OCI-LY3 (cell line): ENCODE results near the gene DNAJC18.

Experiments used
- H2AFZ ChIP-seq: fragments of 200-600, 300-600 bp; shearing (Covaris generic); 2 replicates; pipeline ENCODE4 v1.6.0; 2014; ENCODE audit warnings: antibody characterized with exemption, low read depth, low read length
- H3K27ac ChIP-seq: fragments of 200-600, 300-600 bp; sonication (generic); 2 replicates; pipeline ENCODE4 v1.5.1; 2014; ENCODE audit warnings: mild to moderate bottlenecking, low read length, moderate library complexity, mixed read lengths
- H3K27me3 ChIP-seq: fragments of 200-600, 300-600 bp; sonication (generic); 2 replicates; pipeline ENCODE4 v1.6.1; 2014; ENCODE audit warnings: low read depth, low read length, mixed read lengths
- H3K36me3 ChIP-seq: fragments of 200-600, 300-600 bp; sonication (generic); replicated peaks from 2 replicates; pipeline ENCODE3; 2014; ENCODE audit warnings: low read depth, low read length, mixed read lengths
- H3K4me1 ChIP-seq: fragments of 300-600, 200-600 bp; sonication (generic); 2 replicates; pipeline ENCODE4 v1.6.1; 2014; ENCODE audit warnings: low read length, mixed read lengths
- H3K4me2 ChIP-seq: fragments of 200-600, 300-600 bp; sonication (generic); 2 replicates; pipeline ENCODE4 v1.6.1; 2014; ENCODE audit warnings: low read length, mixed read lengths
- H3K4me3 ChIP-seq: fragments of 300-600, 200-600 bp; sonication (generic); 2 replicates; pipeline ENCODE4 v1.5.1; 2014; ENCODE audit warnings: antibody characterized with exemption, mild to moderate bottlenecking, low read length, moderate library complexity
- H3K79me2 ChIP-seq: fragments of 300-600, 200-600 bp; shearing (Covaris generic); 2 replicates; pipeline ENCODE4 v1.6.1; 2014; ENCODE audit warnings: mild to moderate bottlenecking, low read length, mixed read lengths
- H3K9ac ChIP-seq: fragments of 300-600, 200-600 bp; shearing (Covaris generic); 2 replicates; pipeline ENCODE4 v1.6.0; 2014; ENCODE audit warnings: mild to moderate bottlenecking, low read length, moderate library complexity
- H3K9me3 ChIP-seq: fragments of 200-600, 300-600 bp; shearing (Covaris generic); 2 replicates; pipeline ENCODE4 v1.6.1; 2014; ENCODE audit warnings: low read length, mixed read lengths; ENCODE audit not compliant: insufficient read depth
- H4K20me1 ChIP-seq: fragments of 200-600, 300-600 bp; sonication (generic); 2 replicates; pipeline ENCODE4 v1.6.1; 2016; ENCODE audit warnings: low read length, mixed read lengths; ENCODE audit not compliant: insufficient read depth
- CTCF ChIP-seq: fragments of 200-600, 300-600 bp; sonication (generic); IDR thresholded peaks from 2 replicates; pipeline ENCODE4 v1.5.1; 2014; ENCODE audit warnings: antibody characterized with exemption, low read length, low read depth
- EZH2phosphoT487 ChIP-seq: fragments of 200-600 bp; shearing (Covaris generic); IDR thresholded peaks from 2 replicates; pipeline ENCODE4 v1.6.1; 2018; ENCODE audit warnings: antibody characterized with exemption, mixed run types, low read depth

Gene DNAJC18

GRCh38 chr5:139454568-139455290 lies 15.4 kb upstream of the DNAJC18 start:
- H3K9ac ChIP-seq: no peak overlapping the region
- no peaks in the 10 kb centered on the region for H3K27me3 ChIP-seq
- no peak overlapping the region for H3K4me2 ChIP-seq
- H3K79me2 ChIP-seq: no peaks in the 10 kb centered on the region
- no peak for TF ChIP-seq EZH2phosphoT487
- TF ChIP-seq CTCF: no peak
- peaks cover 38% of the 10 kb centered on the region for H3K4me1 ChIP-seq
- H3K27ac ChIP-seq: peak overlapping the region; percentile 23; the same call in 1 of the 2 replicates
- no peaks in the 10 kb centered on the region for H3K36me3 ChIP-seq
- H3K4me3 ChIP-seq: no peak overlapping the region
- H3K9me3 ChIP-seq: no peaks in the 10 kb centered on the region
- no peaks in the 10 kb centered on the region for H4K20me1 ChIP-seq
- H2AFZ ChIP-seq: no peak overlapping the region

GRCh38 chr5:139453683-139454567 lies 14.6 kb upstream of the DNAJC18 start:
- no peak overlapping the region for H3K27ac ChIP-seq
- no peak overlapping the region for H3K9ac ChIP-seq
- H3K27me3 ChIP-seq: no peaks in the 10 kb centered on the region
- H2AFZ ChIP-seq: no peak overlapping the region
- H3K4me2 ChIP-seq: no peak overlapping the region
- H3K9me3 ChIP-seq: no peaks in the 10 kb centered on the region
- H3K36me3 ChIP-seq: no peaks in the 10 kb centered on the region
- TF ChIP-seq CTCF (no peak), EZH2phosphoT487 (no peak)
- H3K4me3 ChIP-seq: no peak overlapping the region
- no peaks in the 10 kb centered on the region for H3K79me2 ChIP-seq
- no peaks in the 10 kb centered on the region for H4K20me1 ChIP-seq
- H3K4me1 ChIP-seq: peaks cover 34% of the 10 kb centered on the region

GRCh38 chr5:139451878-139452660 lies 12.7 kb upstream of the DNAJC18 start:
- Histone ChIP-seq H3K4me3 (no peak overlapping the region), H2AFZ (no peak overlapping the region), H3K79me2 (no peaks in the 10 kb centered on the region), H3K27ac (no peak overlapping the region), H3K9ac (no peak overlapping the region), H3K9me3 (no peaks in the 10 kb centered on the region), H3K4me1 (peaks cover 38% of the 10 kb centered on the region), H4K20me1 (no peaks in the 10 kb centered on the region), H3K27me3 (no peaks in the 10 kb centered on the region), H3K4me2 (no peak overlapping the region), H3K36me3 (no peaks in the 10 kb centered on the region)
- TF ChIP-seq CTCF (no peak), EZH2phosphoT487 (no peak)

GRCh38 chr5:139451176-139451575 lies 11.9 kb upstream of the DNAJC18 start:
- TF ChIP-seq EZH2phosphoT487 (no peak), CTCF (no peak)
- Histone ChIP-seq H3K9me3 (no peaks in the 10 kb centered on the region), H3K27me3 (no peaks in the 10 kb centered on the region), H4K20me1 (no peaks in the 10 kb centered on the region), H3K36me3 (no peaks in the 10 kb centered on the region), H3K4me2 (no peak overlapping the region), H3K27ac (no peak overlapping the region), H3K4me3 (no peak overlapping the region), H3K4me1 (peaks cover 38% of the 10 kb centered on the region), H3K9ac (no peak overlapping the region), H2AFZ (no peak overlapping the region), H3K79me2 (no peaks in the 10 kb centered on the region)
